Measurements from ENCODE around the gene HYKK.

GRCh38 chr15:78508272-78508671, 895 bp downstream of the HYKK start:
- TF ChIP-seq POLR2A (IDR thresholded peaks at IDR 0.05; ENCODE audit: low read length) (no peak), GATA1 (IDR thresholded peaks at IDR 0.05; ENCODE audit: low read depth, low read length) (no peak)

Data from erythroblast (primary cell).